Nephron progenitor cell (in vitro differentiated cells): Measurements from ENCODE around the gene ECM2.

Experiments
- DNase-seq: peaks from one replicate; pipeline ENCODE4 v3.0.0; 2021
- H3K27ac Mint-ChIP-seq: 2 replicates; pipeline ENCODE4 v1.8.0; 2021; ENCODE audit warnings: mild to moderate bottlenecking, moderate library complexity, mixed read lengths
- H3K27me3 Mint-ChIP-seq: 2 replicates; pipeline ENCODE4 v1.8.0; 2021; ENCODE audit warnings: mild to moderate bottlenecking, low read depth, mixed read lengths; ENCODE audit not compliant: poor library complexity
- H3K36me3 Mint-ChIP-seq: 2 replicates; pipeline ENCODE4 v1.8.0; 2021; ENCODE audit warnings: low read depth, mixed read lengths
- H3K4me1 Mint-ChIP-seq: 2 replicates; pipeline ENCODE4 v1.8.0; 2021; ENCODE audit warnings: mixed read lengths
- H3K4me3 Mint-ChIP-seq: 2 replicates; pipeline ENCODE4 v1.8.0; 2021; ENCODE audit warnings: mild to moderate bottlenecking, moderate library complexity, mixed read lengths
- H3K9me3 Mint-ChIP-seq: 2 replicates; pipeline ENCODE4 v1.8.0; 2021; ENCODE audit warnings: mild to moderate bottlenecking, moderate library complexity, mixed read lengths
- CTCF ChIP-seq: fragments of 200-600 bp; sonication (generic); IDR thresholded peaks from 2 replicates; pipeline ENCODE4 v1.5.0; 2021; ENCODE audit warnings: antibody characterized with exemption

Gene ECM2

GRCh38 chr9:92530893-92531292, 4.9 kb downstream of the ECM2 start:
- DNase-seq: no peak
- no peak overlapping the region for H3K27ac Mint-ChIP-seq
- H3K9me3 Mint-ChIP-seq: peaks cover 12% of the 10 kb centered on the region

GRCh38 chr9:92529124-92529523, 6.7 kb downstream of the ECM2 start:
- no peak for DNase-seq
- Mint-ChIP-seq H3K4me3 (no peak overlapping the region), H3K4me1 (peaks cover 14% of the 10 kb centered on the region), H3K27me3 (no peaks in the 10 kb centered on the region), H3K27ac (no peak overlapping the region), H3K36me3 (peaks cover 5% of the 10 kb centered on the region), H3K9me3 (peaks cover 12% of the 10 kb centered on the region)
- TF ChIP-seq CTCF: no peak

More at GRCh38 chr9:92530893-92531292, 4.9 kb downstream of the ECM2 start:
- TF ChIP-seq CTCF: no peak
- H3K4me3 Mint-ChIP-seq: no peak overlapping the region
- H3K36me3 Mint-ChIP-seq: peaks cover 5% of the 10 kb centered on the region
- H3K27me3 Mint-ChIP-seq: no peaks in the 10 kb centered on the region
- peaks cover 15% of the 10 kb centered on the region for H3K4me1 Mint-ChIP-seq

GRCh38 chr9:92528522-92528849, 7.3 kb downstream of the ECM2 start:
- peak overlapping the region; percentile 87 for H3K27ac Mint-ChIP-seq
- no peaks in the 10 kb centered on the region for H3K27me3 Mint-ChIP-seq
- no peak for TF ChIP-seq CTCF

GRCh38 chr9:92527832-92528521, 7.8 kb downstream of the ECM2 start:
- Mint-ChIP-seq H3K27me3 (no peaks in the 10 kb centered on the region), H3K4me1 (peaks cover 11% of the 10 kb centered on the region), H3K27ac (peak overlapping the region; percentile 87)

More at GRCh38 chr9:92528522-92528849, 7.3 kb downstream of the ECM2 start:
- DNase-seq: no peak
- peaks cover 11% of the 10 kb centered on the region for H3K4me1 Mint-ChIP-seq
- peaks cover 5% of the 10 kb centered on the region for H3K36me3 Mint-ChIP-seq
- peaks cover 12% of the 10 kb centered on the region for H3K9me3 Mint-ChIP-seq
- H3K4me3 Mint-ChIP-seq: no peak overlapping the region

GRCh38 chr9:92527291-92527828, 8.4 kb downstream of the ECM2 start:
- Mint-ChIP-seq H3K36me3 (peaks cover 3% of the 10 kb centered on the region), H3K27me3 (peaks cover 2% of the 10 kb centered on the region), H3K4me3 (no peak overlapping the region), H3K27ac (no peak overlapping the region), H3K4me1 (peaks cover 11% of the 10 kb centered on the region), H3K9me3 (peaks cover 6% of the 10 kb centered on the region)
- TF ChIP-seq CTCF: no peak
- no peak for DNase-seq

More at GRCh38 chr9:92527832-92528521, 7.8 kb downstream of the ECM2 start:
- TF ChIP-seq CTCF: no peak
- peaks cover 5% of the 10 kb centered on the region for H3K36me3 Mint-ChIP-seq
- DNase-seq: no peak
- no peak overlapping the region for H3K4me3 Mint-ChIP-seq
- peaks cover 8% of the 10 kb centered on the region for H3K9me3 Mint-ChIP-seq

GRCh38 chr9:92525306-92525705, 10.5 kb downstream of the ECM2 start:
- Mint-ChIP-seq H3K36me3 (no peaks in the 10 kb centered on the region), H3K4me3 (no peak overlapping the region), H3K9me3 (no peaks in the 10 kb centered on the region), H3K27me3 (peaks cover 4% of the 10 kb centered on the region), H3K27ac (no peak overlapping the region), H3K4me1 (peaks cover 11% of the 10 kb centered on the region)
- DNase-seq: no peak
- no peak for TF ChIP-seq CTCF
